K562 (cell line): ENCODE data around the gene NXPH4. TPM values are rescaled to one million over a fixed set of nuclear protein-coding genes. Genes with fewer than 3 reads are reported as not detected.

Experiments
- BRCA1 ChIP-seq, 2 experiments: fragments of 450-650 bp in 1 of 2; sonication (generic) in 1 of 2; formaldehyde crosslinking in 1 of 2; IDR thresholded peaks; 2 replicates each; pipeline versions ENCODE4 v1.5.0 to v1.6.1; 2017 to 2020; ENCODE audit warnings: mild to moderate bottlenecking in 1 of 2, missing genetic modification reagents in 1 of 2
- CXXC5 ChIP-seq: fragments of 250-450 bp; sonication (Bioruptor Pico); IDR thresholded peaks from 2 replicates; pipeline ENCODE4 v1.8.0; 2022; ENCODE audit warnings: inconsistent platforms, mild to moderate bottlenecking, moderate library complexity
- NCOR1 ChIP-seq: fragments of 450-650 bp; IDR thresholded peaks from 2 replicates; pipeline ENCODE4 v1.6.1; 2016; ENCODE audit warnings: mild to moderate bottlenecking, moderate library complexity
- NR2C2 ChIP-seq, 2 experiments: fragments of 200-800 bp in 1 of 2; sonication (Bioruptor generic) in 1 of 2; sonication (generic) in 1 of 2; formaldehyde crosslinking in 1 of 2; IDR thresholded peaks; 2 replicates each; pipeline versions ENCODE4 v1.6.1 to v1.8.0; 2016 to 2022; ENCODE audit warnings: mild to moderate bottlenecking in 1 of 2, missing compliant biosample characterization in 1 of 2, missing genetic modification characterization in 1 of 2, missing genetic modification reagents in 1 of 2
- RHOXF2B ChIP-seq: fragments of 250-450 bp; sonication (Bioruptor Pico); conservative IDR thresholded peaks from 2 replicates; pipeline ENCODE4 v1.5.1; 2021
- ZFX ChIP-seq: sonication (generic); formaldehyde crosslinking; IDR thresholded peaks from 2 replicates; pipeline ENCODE4 v1.8.0; 2022; ENCODE audit warnings: mild to moderate bottlenecking, missing genetic modification reagents, moderate library complexity
- ZNF408 ChIP-seq: fragments of 250-450 bp; sonication (Bioruptor Pico); IDR thresholded peaks from 2 replicates; pipeline ENCODE4 v1.4.0; 2020; ENCODE audit warnings: low read depth, mild to moderate bottlenecking, moderate library complexity
- polyA plus RNA-seq, 8 experiments: library from polyadenylated mRNA; depleted of rRNA in 4 of 8; stranded (reverse) in 5 of 8; unstranded in 3 of 8; fragments of >200 nt; fragmentation: Nextera tagmentation in 2 of 8; fragmentation: Illumina TruSeq in 1 of 8; extraction: Ambion mirVana in 2 of 8; extraction: Trizol in 1 of 8; gene quantifications; 2 replicates each; pipeline versions ENCODE4 v1.2.1 to v1.2.3, GENCODE V29; 2011 to 2014; ENCODE audit warnings: inconsistent platforms in 1 of 8, missing spikeins in 1 of 8
- total RNA-seq, 7 experiments: library from RNA; depleted of rRNA in 6 of 7; stranded (reverse); fragments of >200 nt in 6 of 7; fragmentation: Illumina TruSeq in 2 of 7; extraction: Trizol in 2 of 7; gene quantifications; 2 replicates each; pipeline versions ENCODE4 v1.2.1 to v1.2.3, GENCODE V29; 2011 to 2021; ENCODE audit warnings: low replicate concordance in 1 of 7
- TF ChIP-seq, protein P1 (sequence below): sonication (generic); formaldehyde crosslinking; IDR thresholded peaks from 2 replicates; pipeline ENCODE4 v1.8.0; 2023; ENCODE audit warnings: missing genetic modification reagents, mild to moderate bottlenecking, borderline replicate concordance
- TF ChIP-seq, protein P2 (sequence below), 3 experiments: IDR thresholded peaks in 2 of 3; conservative IDR thresholded peaks in 1 of 3; 2 replicates each; pipeline ENCODE4 v1.5.1; 2011 to 2012; ENCODE audit warnings: low read length in 3 of 3, mild to moderate bottlenecking in 3 of 3, control low read depth in 2 of 3, improper control_type of control experiment in 1 of 3, inconsistent platforms in 1 of 3, low read depth in 1 of 3, mixed read lengths in 1 of 3, moderate library complexity in 1 of 3; ENCODE audit not compliant: insufficient read depth in 2 of 3
- TF ChIP-seq, protein P3 (sequence below), 3 experiments: fragments of 200-800 bp in 1 of 3; fragments of 250-450 bp in 1 of 3; fragments of 450-650 bp in 1 of 3; sonication (Bioruptor Pico) in 1 of 3; sonication (Bioruptor generic) in 1 of 3; formaldehyde crosslinking in 1 of 3; IDR thresholded peaks; 2 replicates each; pipeline versions ENCODE4 v1.6.1 to v1.8.0; 2016 to 2022; ENCODE audit warnings: mild to moderate bottlenecking in 2 of 3, missing genetic modification characterization in 2 of 3, missing compliant biosample characterization in 1 of 3, moderate library complexity in 1 of 3

Gene NXPH4
- total and polyA plus RNA-seq, 9 of the 15 experiments (the other 6 are each of a cell fraction or from before 2014, with no cell fraction given) = 0.49 to 2.7 (median 1.1) TPM; not detected in 4

DNA sequence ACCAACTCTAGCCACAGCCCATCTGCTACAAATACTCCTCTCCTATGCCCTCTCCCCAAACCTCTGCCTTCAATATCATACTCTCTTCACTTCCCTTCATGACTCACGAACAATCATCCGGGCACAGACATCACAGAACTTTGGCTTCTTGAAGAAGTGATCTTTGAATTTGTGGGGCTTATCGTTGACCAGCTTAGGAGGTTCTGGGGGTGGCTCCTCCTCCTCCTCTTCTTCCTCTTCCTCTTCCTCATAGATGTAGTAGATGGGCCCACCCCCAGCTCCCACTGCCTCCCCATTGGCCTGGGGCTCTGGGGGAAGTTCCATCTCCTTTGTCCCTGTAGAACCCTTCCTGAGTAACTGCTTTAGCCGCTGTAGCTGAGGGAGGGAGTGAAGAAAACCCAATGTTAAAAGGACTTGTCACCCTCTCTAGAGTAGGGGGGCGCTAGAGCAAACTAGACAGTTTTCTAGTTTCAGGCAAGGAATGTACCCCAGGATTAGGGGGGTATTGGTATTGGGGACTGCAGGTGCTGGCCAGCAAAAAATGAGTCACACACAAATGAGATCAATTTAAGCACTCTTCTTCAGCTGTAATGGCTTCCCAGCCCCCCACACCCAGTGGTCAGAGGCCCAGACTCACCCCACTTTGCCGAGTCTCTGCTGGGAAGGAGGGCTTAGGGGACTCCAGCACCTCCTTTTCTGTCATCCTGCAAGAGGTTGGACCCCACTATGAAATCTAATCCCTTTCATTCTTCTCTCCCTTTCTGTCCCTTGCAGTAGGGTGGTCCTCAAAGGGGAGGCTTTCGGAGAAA is 32.5 kb downstream of the NXPH4 start (continued):
- TF ChIP-seq, protein P1, sequence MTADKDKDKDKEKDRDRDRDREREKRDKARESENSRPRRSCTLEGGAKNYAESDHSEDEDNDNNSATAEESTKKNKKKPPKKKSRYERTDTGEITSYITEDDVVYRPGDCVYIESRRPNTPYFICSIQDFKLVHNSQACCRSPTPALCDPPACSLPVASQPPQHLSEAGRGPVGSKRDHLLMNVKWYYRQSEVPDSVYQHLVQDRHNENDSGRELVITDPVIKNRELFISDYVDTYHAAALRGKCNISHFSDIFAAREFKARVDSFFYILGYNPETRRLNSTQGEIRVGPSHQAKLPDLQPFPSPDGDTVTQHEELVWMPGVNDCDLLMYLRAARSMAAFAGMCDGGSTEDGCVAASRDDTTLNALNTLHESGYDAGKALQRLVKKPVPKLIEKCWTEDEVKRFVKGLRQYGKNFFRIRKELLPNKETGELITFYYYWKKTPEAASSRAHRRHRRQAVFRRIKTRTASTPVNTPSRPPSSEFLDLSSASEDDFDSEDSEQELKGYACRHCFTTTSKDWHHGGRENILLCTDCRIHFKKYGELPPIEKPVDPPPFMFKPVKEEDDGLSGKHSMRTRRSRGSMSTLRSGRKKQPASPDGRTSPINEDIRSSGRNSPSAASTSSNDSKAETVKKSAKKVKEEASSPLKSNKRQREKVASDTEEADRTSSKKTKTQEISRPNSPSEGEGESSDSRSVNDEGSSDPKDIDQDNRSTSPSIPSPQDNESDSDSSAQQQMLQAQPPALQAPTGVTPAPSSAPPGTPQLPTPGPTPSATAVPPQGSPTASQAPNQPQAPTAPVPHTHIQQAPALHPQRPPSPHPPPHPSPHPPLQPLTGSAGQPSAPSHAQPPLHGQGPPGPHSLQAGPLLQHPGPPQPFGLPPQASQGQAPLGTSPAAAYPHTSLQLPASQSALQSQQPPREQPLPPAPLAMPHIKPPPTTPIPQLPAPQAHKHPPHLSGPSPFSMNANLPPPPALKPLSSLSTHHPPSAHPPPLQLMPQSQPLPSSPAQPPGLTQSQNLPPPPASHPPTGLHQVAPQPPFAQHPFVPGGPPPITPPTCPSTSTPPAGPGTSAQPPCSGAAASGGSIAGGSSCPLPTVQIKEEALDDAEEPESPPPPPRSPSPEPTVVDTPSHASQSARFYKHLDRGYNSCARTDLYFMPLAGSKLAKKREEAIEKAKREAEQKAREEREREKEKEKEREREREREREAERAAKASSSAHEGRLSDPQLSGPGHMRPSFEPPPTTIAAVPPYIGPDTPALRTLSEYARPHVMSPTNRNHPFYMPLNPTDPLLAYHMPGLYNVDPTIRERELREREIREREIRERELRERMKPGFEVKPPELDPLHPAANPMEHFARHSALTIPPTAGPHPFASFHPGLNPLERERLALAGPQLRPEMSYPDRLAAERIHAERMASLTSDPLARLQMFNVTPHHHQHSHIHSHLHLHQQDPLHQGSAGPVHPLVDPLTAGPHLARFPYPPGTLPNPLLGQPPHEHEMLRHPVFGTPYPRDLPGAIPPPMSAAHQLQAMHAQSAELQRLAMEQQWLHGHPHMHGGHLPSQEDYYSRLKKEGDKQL (CRISPR knock-in tag) = no peak
- TF ChIP-seq, protein P2, sequence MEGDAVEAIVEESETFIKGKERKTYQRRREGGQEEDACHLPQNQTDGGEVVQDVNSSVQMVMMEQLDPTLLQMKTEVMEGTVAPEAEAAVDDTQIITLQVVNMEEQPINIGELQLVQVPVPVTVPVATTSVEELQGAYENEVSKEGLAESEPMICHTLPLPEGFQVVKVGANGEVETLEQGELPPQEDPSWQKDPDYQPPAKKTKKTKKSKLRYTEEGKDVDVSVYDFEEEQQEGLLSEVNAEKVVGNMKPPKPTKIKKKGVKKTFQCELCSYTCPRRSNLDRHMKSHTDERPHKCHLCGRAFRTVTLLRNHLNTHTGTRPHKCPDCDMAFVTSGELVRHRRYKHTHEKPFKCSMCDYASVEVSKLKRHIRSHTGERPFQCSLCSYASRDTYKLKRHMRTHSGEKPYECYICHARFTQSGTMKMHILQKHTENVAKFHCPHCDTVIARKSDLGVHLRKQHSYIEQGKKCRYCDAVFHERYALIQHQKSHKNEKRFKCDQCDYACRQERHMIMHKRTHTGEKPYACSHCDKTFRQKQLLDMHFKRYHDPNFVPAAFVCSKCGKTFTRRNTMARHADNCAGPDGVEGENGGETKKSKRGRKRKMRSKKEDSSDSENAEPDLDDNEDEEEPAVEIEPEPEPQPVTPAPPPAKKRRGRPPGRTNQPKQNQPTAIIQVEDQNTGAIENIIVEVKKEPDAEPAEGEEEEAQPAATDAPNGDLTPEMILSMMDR (IDR thresholded peaks at IDR 0.05 in 2 of 3, conservative IDR thresholded peaks at IDR 0.05 in 1 of 3; ENCODE audit: insufficient read depth in 2 of 3, low read depth in 1 of 3, low read length in 3 of 3) = peak; percentile 15 to 33 (median 20); a peak in 3 of 6 replicates
- TF ChIP-seq, protein P3, sequence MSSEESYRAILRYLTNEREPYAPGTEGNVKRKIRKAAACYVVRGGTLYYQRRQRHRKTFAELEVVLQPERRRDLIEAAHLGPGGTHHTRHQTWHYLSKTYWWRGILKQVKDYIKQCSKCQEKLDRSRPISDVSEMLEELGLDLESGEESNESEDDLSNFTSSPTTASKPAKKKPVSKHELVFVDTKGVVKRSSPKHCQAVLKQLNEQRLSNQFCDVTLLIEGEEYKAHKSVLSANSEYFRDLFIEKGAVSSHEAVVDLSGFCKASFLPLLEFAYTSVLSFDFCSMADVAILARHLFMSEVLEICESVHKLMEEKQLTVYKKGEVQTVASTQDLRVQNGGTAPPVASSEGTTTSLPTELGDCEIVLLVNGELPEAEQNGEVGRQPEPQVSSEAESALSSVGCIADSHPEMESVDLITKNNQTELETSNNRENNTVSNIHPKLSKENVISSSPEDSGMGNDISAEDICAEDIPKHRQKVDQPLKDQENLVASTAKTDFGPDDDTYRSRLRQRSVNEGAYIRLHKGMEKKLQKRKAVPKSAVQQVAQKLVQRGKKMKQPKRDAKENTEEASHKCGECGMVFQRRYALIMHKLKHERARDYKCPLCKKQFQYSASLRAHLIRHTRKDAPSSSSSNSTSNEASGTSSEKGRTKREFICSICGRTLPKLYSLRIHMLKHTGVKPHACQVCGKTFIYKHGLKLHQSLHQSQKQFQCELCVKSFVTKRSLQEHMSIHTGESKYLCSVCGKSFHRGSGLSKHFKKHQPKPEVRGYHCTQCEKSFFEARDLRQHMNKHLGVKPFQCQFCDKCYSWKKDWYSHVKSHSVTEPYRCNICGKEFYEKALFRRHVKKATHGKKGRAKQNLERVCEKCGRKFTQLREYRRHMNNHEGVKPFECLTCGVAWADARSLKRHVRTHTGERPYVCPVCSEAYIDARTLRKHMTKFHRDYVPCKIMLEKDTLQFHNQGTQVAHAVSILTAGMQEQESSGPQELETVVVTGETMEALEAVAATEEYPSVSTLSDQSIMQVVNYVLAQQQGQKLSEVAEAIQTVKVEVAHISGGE (CRISPR knock-in tag; IDR thresholded peaks at IDR 0.05) = 0 out of 6 replicates have a peak, but pooled peaks of 1 of the 3 experiments have one; percentile 31
- no peak for TF ChIP-seq RHOXF2B (CRISPR knock-in tag)
- no peak for TF ChIP-seq CXXC5 (CRISPR knock-in tag)
- TF ChIP-seq ZFX (CRISPR knock-in tag) = no peak
- no peak for TF ChIP-seq ZNF408
- no peak for TF ChIP-seq NCOR1
- TF ChIP-seq BRCA1 (IDR thresholded peaks at IDR 0.05) = no peak
- TF ChIP-seq BRCA1 (CRISPR knock-in tag; IDR thresholded peaks at IDR 0.05) = no peak
- no peak for TF ChIP-seq NR2C2 (CRISPR knock-in tag; IDR thresholded peaks at IDR 0.05)
- TF ChIP-seq NR2C2 (tag; IDR thresholded peaks at IDR 0.05) = no peak
